Coronary artery (tissue), 2 donors: ENCODE results near the gene ARID1A.

Experiments used
- DNase-seq: peaks from one replicate; pipeline ENCODE4 v3.0.0-alpha.2; 2017; ENCODE audit warnings: low spot score
- H3K27ac ChIP-seq, 2 donors: fragments of 200-600 bp; sonication (generic); one replicate each; pipeline ENCODE4 v1.5.1; 2016 to 2019
- H3K4me3 ChIP-seq: fragments of 200-600 bp; sonication (generic); 2 replicates; pipeline ENCODE4 v1.5.1; 2016; ENCODE audit warnings: mild to moderate bottlenecking, moderate library complexity
- TF ChIP-seq, protein P1 (sequence below): fragments of 200-600 bp; sonication (generic); IDR thresholded peaks from one replicate; pipeline ENCODE4 v1.5.1; 2019; ENCODE audit warnings: antibody characterized with exemption

ARID1A gene

GRCh38 chr1:26693599-26694572, 1.9 kb upstream of the ARID1A start:
- H3K27ac ChIP-seq: peak overlapping the region; percentile 95 to 97
- peak overlapping the region; percentile 76 for H3K4me3 ChIP-seq
- no peak for DNase-seq
- TF ChIP-seq, protein P1, sequence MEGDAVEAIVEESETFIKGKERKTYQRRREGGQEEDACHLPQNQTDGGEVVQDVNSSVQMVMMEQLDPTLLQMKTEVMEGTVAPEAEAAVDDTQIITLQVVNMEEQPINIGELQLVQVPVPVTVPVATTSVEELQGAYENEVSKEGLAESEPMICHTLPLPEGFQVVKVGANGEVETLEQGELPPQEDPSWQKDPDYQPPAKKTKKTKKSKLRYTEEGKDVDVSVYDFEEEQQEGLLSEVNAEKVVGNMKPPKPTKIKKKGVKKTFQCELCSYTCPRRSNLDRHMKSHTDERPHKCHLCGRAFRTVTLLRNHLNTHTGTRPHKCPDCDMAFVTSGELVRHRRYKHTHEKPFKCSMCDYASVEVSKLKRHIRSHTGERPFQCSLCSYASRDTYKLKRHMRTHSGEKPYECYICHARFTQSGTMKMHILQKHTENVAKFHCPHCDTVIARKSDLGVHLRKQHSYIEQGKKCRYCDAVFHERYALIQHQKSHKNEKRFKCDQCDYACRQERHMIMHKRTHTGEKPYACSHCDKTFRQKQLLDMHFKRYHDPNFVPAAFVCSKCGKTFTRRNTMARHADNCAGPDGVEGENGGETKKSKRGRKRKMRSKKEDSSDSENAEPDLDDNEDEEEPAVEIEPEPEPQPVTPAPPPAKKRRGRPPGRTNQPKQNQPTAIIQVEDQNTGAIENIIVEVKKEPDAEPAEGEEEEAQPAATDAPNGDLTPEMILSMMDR: no peak

DNA sequence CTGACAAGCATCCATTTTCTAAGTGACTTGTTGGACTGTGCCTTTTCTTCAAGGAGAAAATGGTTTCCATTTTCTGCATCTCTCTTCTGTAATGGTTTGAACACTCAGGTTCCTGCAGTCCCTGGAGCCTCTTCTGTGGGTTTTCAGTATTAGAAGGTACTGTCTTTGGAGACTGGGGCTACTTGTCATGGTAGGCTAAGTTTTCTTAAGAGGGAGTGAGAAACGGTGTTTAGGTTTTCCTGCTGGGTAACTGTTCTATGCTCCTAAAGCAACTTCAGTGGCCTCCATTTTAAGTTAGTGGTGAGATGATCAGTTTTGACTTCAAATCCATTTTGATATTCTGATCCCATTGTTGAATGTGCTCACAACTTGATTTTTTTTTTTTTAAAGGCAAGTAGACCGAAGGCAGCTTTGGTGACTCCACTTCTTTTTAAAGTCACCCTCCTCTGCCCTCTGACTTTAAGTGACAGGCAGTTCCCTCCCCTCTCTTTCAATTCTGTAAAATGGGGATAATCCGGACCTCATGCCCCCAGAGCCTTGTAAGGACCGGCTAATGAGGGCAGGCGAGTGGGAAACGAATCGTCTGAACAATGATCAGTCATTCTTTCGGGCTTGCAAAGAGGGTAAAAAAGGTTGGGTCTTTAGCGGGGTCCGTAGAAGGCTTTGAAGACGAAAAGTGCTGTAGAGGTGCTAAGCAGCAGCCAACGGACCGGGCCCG, 1.0 kb upstream of the ARID1A start:
- Histone ChIP-seq H3K4me3 (peak overlapping the region; percentile 93), H3K27ac (peak overlapping the region; percentile 95 to 97)
- DNase-seq: no peak
- TF ChIP-seq, protein P1: no peak

DNA sequence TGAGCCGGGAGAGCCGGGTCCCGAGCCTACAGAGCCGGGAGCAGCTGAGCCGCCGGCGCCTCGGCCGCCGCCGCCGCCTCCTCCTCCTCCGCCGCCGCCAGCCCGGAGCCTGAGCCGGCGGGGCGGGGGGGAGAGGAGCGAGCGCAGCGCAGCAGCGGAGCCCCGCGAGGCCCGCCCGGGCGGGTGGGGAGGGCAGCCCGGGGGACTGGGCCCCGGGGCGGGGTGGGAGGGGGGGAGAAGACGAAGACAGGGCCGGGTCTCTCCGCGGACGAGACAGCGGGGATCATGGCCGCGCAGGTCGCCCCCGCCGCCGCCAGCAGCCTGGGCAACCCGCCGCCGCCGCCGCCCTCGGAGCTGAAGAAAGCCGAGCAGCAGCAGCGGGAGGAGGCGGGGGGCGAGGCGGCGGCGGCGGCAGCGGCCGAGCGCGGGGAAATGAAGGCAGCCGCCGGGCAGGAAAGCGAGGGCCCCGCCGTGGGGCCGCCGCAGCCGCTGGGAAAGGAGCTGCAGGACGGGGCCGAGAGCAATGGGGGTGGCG, 371 bp downstream of the ARID1A start:
- TF ChIP-seq, protein P1: no peak
- no peak for DNase-seq
- peak overlapping the region; percentile 95 to 97 for H3K27ac ChIP-seq
- peak overlapping the region; percentile 93 for H3K4me3 ChIP-seq

- Histone ChIP-seq H3K27ac (peak overlapping the region; percentile 95 to 97), H3K4me3 (peak overlapping the region; percentile 93)
- no peak for DNase-seq
- TF ChIP-seq, protein P1: no peak
These were observed 1.0 kb downstream of the ARID1A start for GRCh38 chr1:26696654-26697430.

DNA sequence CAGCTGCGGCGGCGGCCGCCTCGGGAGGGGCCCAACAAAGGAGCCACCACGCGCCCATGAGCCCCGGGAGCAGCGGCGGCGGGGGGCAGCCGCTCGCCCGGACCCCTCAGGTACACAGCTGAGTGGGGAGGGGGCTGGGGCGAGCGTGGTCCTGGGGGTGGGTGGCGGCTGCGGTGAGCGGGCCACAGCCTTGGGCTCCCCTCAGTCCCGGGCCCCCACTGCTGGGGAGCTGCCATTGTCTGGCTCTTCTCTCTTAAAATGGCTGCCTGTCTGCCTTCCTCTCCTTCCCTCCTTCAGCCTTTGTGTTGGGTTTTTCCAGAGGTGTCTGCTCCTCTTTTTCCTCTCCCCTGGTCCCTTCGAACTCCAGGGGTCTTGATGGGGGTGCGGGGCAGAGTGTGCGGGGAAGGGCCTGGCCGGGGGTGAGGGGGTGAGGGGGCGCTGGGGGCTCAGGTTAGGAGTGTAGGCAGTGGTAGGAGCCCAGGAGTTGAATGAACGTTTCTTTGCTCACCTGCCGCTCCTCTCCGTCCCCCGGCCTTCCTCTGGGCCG, 1.7 kb downstream of the ARID1A start:
- Histone ChIP-seq H3K4me3 (peak overlapping the region; percentile 93), H3K27ac (peak overlapping the region; percentile 95 to 97)
- TF ChIP-seq, protein P1: no peak
- no peak for DNase-seq
